ENCODE results near the gene OTUD1. TPM values are rescaled to one million over a fixed set of nuclear protein-coding genes. Genes with fewer than 3 reads are reported as not detected.
"Not testable (repeated sequence)": the region's sequence is repeated elsewhere in the genome, so short reads cannot be mapped to it uniquely, and the experiment has no call there.

OTUD1 gene
- 13.1 and 14.8 TPM in 2 replicates for total RNA-seq (2014; rRNA removed; shearing (Covaris generic); ENCODE audit: low replicate concordance)

GRCh38 chr10:23438547-23439451 lies at the start of gene OTUD1:
OTUD1 (plus strand) TSS chr10:23439075; CDS start chr10:23439458, 383 bp downstream.
- DNase-seq (ENCODE audit: low read depth) = peak; percentile 88
- in situ Hi-C loops (cut with HindIII; ENCODE audit: low pct_unique_long_range_greater_than_20kb, low sequenced_read_pairs) = no loop called here

- DNase-seq (ENCODE audit: low read depth); in situ Hi-C loops (cut with HindIII; ENCODE audit: low pct_unique_long_range_greater_than_20kb, low sequenced_read_pairs): not testable (repeated sequence)
Measured at GRCh38 chr10:23390408-23390807, 48.5 kb upstream of the OTUD1 start.

- DNase-seq (ENCODE audit: low read depth) = no peak
- in situ Hi-C loops (cut with HindIII; ENCODE audit: low pct_unique_long_range_greater_than_20kb, low sequenced_read_pairs) = no loop called here
Measured at GRCh38 chr10:23390809-23391208, 48.1 kb upstream of the OTUD1 start.

GRCh38 chr10:23391821-23392220 lies 47.1 kb upstream of the OTUD1 start:
- DNase-seq (ENCODE audit: low read depth) = no peak
- in situ Hi-C loops (cut with HindIII; ENCODE audit: low pct_unique_long_range_greater_than_20kb, low sequenced_read_pairs) = no loop called here

GRCh38 chr10:23395017-23395416 lies 43.9 kb upstream of the OTUD1 start:
- DNase-seq (ENCODE audit: low read depth) = no peak
- in situ Hi-C loops (cut with HindIII; ENCODE audit: low pct_unique_long_range_greater_than_20kb, low sequenced_read_pairs) = no loop called here

GRCh38 chr10:23396695-23397094 lies 42.2 kb upstream of the OTUD1 start:
- in situ Hi-C loops (cut with HindIII; ENCODE audit: low pct_unique_long_range_greater_than_20kb, low sequenced_read_pairs) = no loop called here

GRCh38 chr10:23399701-23400144 lies 39.2 kb upstream of the OTUD1 start:
- in situ Hi-C loops (cut with HindIII; ENCODE audit: low pct_unique_long_range_greater_than_20kb, low sequenced_read_pairs) = no loop called here
- no peak for DNase-seq (ENCODE audit: low read depth)

More at GRCh38 chr10:23396695-23397094, 42.2 kb upstream of the OTUD1 start:
- DNase-seq (ENCODE audit: low read depth) = no peak

GRCh38 chr10:23402856-23403255 lies 36.0 kb upstream of the OTUD1 start:
- in situ Hi-C loops (cut with HindIII; ENCODE audit: low pct_unique_long_range_greater_than_20kb, low sequenced_read_pairs) = no loop called here
- DNase-seq (ENCODE audit: low read depth) = no peak

GRCh38 chr10:23403278-23403677 lies 35.6 kb upstream of the OTUD1 start:
- no peak for DNase-seq (ENCODE audit: low read depth)
- in situ Hi-C loops (cut with HindIII; ENCODE audit: low pct_unique_long_range_greater_than_20kb, low sequenced_read_pairs) = no loop called here

GRCh38 chr10:23403719-23404118 lies 35.2 kb upstream of the OTUD1 start:
- DNase-seq (ENCODE audit: low read depth) = no peak
- in situ Hi-C loops (cut with HindIII; ENCODE audit: low pct_unique_long_range_greater_than_20kb, low sequenced_read_pairs) = no loop called here

- in situ Hi-C loops (cut with HindIII; ENCODE audit: low pct_unique_long_range_greater_than_20kb, low sequenced_read_pairs) = no loop called here
- DNase-seq (ENCODE audit: low read depth) = no peak
Measured at GRCh38 chr10:23404461-23404980, 34.4 kb upstream of the OTUD1 start.

GRCh38 chr10:23405540-23405939 lies 33.3 kb upstream of the OTUD1 start:
- in situ Hi-C loops (cut with HindIII; ENCODE audit: low pct_unique_long_range_greater_than_20kb, low sequenced_read_pairs) = no loop called here
- DNase-seq (ENCODE audit: low read depth) = no peak

GRCh38 chr10:23406409-23406808 lies 32.5 kb upstream of the OTUD1 start:
- no peak for DNase-seq (ENCODE audit: low read depth)

GRCh38 chr10:23408330-23408976 lies 30.4 kb upstream of the OTUD1 start:
- no peak for DNase-seq (ENCODE audit: low read depth)
- in situ Hi-C loops (cut with HindIII; ENCODE audit: low pct_unique_long_range_greater_than_20kb, low sequenced_read_pairs) = no loop called here

More at GRCh38 chr10:23406409-23406808, 32.5 kb upstream of the OTUD1 start:
- in situ Hi-C loops (cut with HindIII; ENCODE audit: low pct_unique_long_range_greater_than_20kb, low sequenced_read_pairs) = no loop called here

GRCh38 chr10:23412223-23412622 lies 26.7 kb upstream of the OTUD1 start:
- DNase-seq (ENCODE audit: low read depth) = no peak
- in situ Hi-C loops (cut with HindIII; ENCODE audit: low pct_unique_long_range_greater_than_20kb, low sequenced_read_pairs) = no loop called here

GRCh38 chr10:23413629-23414089 lies 25.2 kb upstream of the OTUD1 start:
- in situ Hi-C loops (cut with HindIII; ENCODE audit: low pct_unique_long_range_greater_than_20kb, low sequenced_read_pairs) = no loop called here
- no peak for DNase-seq (ENCODE audit: low read depth)

GRCh38 chr10:23414658-23415057 lies 24.2 kb upstream of the OTUD1 start:
- in situ Hi-C loops (cut with HindIII; ENCODE audit: low pct_unique_long_range_greater_than_20kb, low sequenced_read_pairs) = no loop called here
- no peak for DNase-seq (ENCODE audit: low read depth)

GRCh38 chr10:23417254-23417653 lies 21.6 kb upstream of the OTUD1 start:
- no peak for DNase-seq (ENCODE audit: low read depth)
- in situ Hi-C loops (cut with HindIII; ENCODE audit: low pct_unique_long_range_greater_than_20kb, low sequenced_read_pairs) = no loop called here

Measured in Caki2 (cell line).